ENCODE measurements around the gene NQO1. TPM values are rescaled to one million over a fixed set of nuclear protein-coding genes. Genes with fewer than 3 reads are reported as not detected.
"Not testable (repeated sequence)": the region's sequence is repeated elsewhere in the genome, so short reads cannot be mapped to it uniquely, and the experiment has no call there.

Gene NQO1
- total RNA-seq, 2 donors from 2014 or later: 23.5 to 31.4 TPM

DNA sequence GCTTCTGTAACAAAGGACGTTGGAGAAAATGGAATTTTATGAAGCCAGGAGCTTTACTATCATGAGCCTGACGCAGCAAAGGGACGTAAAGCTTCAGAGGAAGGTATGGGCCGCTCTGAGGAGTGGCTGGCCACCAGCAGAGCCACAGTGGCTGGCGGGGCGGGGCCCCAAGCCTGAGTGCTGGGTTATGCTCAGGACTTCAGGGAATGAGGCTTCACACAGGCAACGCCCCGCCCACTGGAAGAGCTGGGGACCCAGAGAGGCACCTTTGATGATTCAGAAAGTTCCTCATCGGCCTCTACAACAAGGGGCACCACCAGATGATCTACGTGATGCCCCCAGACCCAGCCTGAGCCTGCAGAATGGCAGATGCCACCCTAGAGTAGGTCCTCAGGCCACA, 19.6 kb upstream of the NQO1 start:
- intact Hi-C loops (cut with DNase I): loop anchor here in 1 of 2 donors (2.0 to 10.0 kb wide), 2 partner anchors 31 to 341 kb away; no protein-coding TSS in a partner anchor
- no peak for DNase-seq (ENCODE audit: low spot score)

- intact Hi-C loops (cut with DNase I): loop anchor here in 1 of 2 donors (2.0 to 10.0 kb wide), 2 partner anchors 32 to 340 kb away; no protein-coding TSS in a partner anchor
- no peak for DNase-seq (ENCODE audit: low spot score)
Measured at GRCh38 chr16:69745232-69745612, 18.9 kb upstream of the NQO1 start.

DNA sequence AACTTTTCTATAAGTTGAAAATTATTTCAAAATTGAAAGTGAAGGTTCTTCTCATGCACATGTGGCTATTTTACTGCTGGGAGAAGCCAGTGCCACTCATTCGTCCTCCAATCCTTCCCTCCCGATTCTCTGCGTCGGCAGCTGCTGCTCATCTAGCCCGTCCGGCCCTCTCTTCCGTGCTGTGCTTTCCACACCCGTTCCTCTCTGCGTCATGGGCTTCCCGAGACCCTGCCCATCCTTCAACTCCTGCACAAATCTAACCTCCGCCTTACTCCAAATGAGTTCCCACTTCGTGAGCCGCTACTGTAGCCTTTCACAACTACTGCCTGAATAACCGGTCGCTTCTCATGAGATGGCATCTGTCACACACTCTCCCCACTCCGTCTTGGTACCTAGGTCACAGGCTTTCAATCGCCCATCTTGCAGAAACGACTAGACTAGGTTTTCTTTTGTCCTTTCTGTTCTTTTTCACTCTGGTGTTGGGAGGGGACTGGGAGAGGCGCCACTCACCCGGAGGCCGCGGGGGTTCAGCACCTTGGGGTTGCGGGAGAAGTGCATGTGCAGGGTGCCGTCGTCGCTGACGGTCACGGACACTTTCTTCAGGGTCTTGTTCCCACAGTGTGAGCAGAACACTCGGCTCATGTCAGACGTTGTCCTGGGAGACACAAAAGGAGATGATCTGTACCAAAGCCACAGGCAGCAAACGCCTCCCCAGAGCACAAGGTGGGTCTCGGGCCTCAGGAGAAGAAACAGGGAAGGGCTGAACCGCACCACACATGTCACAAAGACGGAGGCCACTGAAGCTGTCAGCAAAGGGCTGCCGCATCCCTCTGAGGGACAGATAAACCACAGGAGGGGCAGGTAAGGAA, 18.2 kb upstream of the NQO1 start:
- intact Hi-C loops (cut with DNase I): loop anchor here in 1 of 2 donors (2.0 to 10.0 kb wide), 2 partner anchors 32 to 340 kb away; no protein-coding TSS in a partner anchor
- DNase-seq (ENCODE audit: low spot score): no peak

DNA sequence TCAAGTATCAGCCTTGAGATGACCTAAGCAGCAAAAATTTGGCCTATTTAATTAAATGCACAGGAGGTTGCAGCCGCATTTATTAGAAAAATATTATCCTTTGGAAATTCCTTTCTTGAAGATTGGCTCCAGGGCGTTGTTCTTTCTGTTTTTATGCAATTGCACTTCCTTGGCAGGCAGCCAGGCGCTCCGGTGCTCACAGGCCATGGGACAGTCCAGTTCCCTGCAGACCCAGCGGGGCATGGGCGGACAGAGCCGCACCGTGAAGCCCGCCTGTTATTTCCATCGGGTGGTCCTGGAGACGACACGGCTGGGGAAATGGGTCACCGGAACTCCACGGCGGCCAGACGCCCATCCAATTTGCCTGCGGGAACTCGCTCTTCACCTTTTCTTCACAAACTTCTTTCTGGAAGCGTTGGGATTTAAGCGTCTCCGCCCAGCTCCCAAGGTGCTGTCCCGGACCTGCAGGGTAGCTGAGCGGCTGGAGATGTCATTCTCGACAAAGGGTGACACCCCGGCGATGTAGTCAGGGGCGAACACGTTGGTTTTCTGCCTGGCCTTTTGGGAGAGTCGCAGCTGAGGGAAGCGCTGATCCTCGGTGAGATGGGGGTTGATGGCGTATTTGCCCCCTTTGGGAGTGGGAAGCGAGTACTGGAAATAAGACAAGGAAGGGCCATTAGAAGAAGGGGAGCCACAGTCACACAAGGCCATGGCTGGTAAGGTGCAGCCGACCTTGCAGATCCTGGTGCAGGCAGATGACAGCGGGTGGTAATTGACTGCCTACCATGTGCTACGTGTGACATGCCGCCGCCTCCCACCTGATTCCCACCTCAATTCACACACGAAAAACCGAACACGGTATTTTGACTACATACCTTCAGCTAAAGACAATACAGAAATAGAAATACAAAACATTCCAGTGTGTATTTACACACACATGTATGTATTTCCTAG, 15.9 kb upstream of the NQO1 start:
- DNase-seq (ENCODE audit: low spot score): peak; percentile 90
- intact Hi-C loops (cut with DNase I): loop anchor here in 1 of 2 donors (10.0 kb wide), 1 partner anchor 337 kb away; no protein-coding TSS in a partner anchor

- intact Hi-C loops (cut with DNase I): loop anchor here in 1 of 2 donors (10.0 kb wide), 1 partner anchor 337 kb away; no protein-coding TSS in a partner anchor
- DNase-seq (ENCODE audit: low spot score): no peak
Measured at GRCh38 chr16:69741519-69741918, 15.2 kb upstream of the NQO1 start.

- intact Hi-C loops (cut with DNase I): no loop called here
- DNase-seq (ENCODE audit: low spot score): no peak
Measured at GRCh38 chr16:69732101-69732500, 5.7 kb upstream of the NQO1 start.

DNA sequence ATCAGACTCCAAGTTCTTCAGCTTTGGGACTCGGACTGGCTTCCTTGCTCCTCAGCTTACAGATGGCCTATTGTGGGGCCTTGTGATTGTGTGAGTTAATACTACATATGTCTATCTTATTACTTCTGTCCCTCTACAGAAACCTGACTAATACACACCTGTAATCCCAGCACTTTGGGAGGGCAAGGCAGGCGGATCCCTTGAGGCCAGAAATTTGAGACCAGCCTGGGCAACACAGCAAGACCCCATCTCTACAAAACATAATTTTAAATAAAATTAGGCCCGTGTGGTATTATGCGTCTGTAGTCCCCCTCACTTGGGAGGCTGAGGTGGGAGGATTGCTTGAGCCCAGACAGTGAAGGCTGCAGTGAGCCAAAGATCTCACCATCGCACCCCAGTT, 4.9 kb upstream of the NQO1 start:
- intact Hi-C loops (cut with DNase I); DNase-seq (ENCODE audit: low spot score): not testable (repeated sequence)

- intact Hi-C loops (cut with DNase I); DNase-seq (ENCODE audit: low spot score): not testable (repeated sequence)
Measured at GRCh38 chr16:69729030-69729429, 2.7 kb upstream of the NQO1 start.

DNA sequence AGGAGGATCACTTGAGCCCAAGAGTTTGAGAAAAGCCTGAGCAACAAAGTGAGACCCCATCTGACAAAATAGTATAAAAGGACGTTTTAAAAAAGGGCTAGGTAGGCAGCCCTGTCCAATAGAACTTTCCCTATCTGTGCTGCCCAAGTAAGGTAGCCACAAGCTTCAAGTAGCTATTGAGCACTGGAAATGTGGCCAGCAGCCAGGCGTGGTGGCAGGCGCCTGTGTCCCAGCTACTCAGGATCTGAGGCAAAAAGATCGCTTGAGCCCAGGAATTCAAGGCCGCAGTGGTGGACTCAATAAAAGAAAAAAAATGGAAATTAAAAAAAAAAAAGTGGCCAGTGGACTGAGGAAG, 1.5 kb upstream of the NQO1 start:
- intact Hi-C loops (cut with DNase I): no loop called here
- DNase-seq (ENCODE audit: low spot score): peak; percentile 72

DNA sequence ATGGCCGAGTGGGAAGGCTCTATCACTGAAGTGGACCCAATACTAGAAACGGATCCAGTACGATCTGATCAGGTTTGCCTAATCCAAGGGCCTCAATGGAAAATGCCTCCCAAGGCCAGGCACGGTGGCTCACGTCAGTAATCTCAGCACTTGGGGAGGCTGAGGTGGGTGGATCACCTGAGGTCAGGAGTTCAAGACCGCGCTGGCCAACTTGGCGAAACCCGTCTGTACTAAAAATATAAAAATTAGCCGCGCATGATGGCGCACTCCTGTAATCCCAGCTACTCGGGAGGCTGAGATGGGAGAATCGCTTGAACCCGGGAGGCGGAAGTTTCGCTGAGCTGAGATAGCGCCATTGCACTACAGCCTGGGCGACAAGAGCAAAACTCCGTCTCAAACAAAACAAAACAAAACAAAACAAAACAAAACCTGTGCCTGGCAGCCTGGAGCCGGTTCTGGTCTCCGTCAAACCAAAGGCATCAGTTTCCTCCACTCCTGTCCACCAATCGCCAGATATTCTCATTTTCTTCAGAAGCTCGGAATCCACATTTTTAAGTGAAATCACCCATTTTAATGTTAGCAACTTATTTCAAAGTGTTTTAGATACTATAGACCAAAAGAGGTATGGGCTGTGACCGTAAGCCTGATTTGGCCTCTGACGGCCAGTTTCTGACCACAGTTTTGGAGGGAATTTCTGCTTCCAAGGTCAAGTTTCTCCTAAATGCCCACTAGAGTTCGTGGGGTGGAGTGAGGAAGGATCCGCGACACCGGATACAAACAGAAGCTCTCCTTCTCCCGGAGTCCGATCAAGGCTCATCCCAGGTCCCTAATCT, 664 bp downstream of the NQO1 start:
- DNase-seq (ENCODE audit: low spot score): no peak
- intact Hi-C loops (cut with DNase I): no loop called here

GRCh38 chr16:69724981-69725479, 1.3 kb downstream of the NQO1 start:
- intact Hi-C loops (cut with DNase I): no loop called here
- DNase-seq (ENCODE audit: low spot score): no peak

DNA sequence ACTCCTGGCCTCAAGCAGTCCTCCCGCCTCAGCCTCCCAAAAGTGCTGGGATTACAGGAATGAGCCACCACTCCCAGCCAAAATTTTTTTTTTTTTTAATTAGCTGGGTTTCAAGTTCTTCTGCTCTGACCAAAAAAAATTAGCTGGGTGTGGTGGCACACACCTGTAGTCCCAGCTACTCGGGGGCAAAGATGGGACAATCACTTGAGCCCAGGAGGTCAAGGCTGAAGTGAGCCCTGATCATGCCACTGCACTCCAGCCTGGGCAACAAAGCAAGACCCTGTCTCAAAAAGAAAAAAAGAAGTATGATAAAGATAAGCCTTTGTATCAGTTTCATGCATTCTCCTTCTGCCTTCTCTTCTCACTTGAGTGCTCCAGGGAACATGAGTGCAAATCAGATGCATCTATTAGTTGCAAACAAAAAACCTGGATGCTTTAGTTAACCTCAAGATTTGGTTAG, 1.9 kb downstream of the NQO1 start:
- intact Hi-C loops (cut with DNase I): no loop called here
- DNase-seq (ENCODE audit: low spot score): no peak

GRCh38 chr16:69721441-69721957, 4.9 kb downstream of the NQO1 start:
- no peak for DNase-seq (ENCODE audit: low spot score)
- intact Hi-C loops (cut with DNase I): no loop called here

DNA sequence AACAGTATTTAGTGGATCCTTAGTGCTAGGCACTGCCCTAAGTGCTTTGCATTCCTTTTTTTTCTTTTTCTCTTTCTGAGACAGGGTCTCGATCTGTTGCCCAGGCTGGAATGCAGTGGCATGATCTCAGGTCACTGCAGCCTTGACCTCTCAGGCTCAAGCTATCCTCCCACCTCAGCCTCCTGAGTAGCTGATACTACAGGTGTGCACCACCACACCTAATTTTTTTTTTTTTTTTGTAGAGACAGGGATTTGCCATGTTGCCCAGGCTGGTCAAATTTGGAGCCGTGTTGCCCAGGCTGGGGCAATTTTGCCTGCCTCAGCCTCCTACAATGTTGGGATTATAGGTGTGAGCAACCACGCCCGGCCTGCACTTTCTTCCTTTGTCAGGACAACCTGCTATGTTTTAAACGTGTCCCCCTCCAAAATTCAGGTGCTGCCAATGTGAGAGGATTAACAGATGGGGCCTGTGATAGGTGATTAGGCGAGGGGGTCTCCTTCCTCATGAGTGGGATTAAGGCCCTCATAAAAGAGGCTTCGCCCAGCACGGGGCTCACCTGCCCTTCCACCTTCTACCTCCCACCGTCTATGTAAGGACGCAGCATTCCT, 5.4 kb downstream of the NQO1 start:
- no peak for DNase-seq (ENCODE audit: low spot score)
- intact Hi-C loops (cut with DNase I): no loop called here

DNA sequence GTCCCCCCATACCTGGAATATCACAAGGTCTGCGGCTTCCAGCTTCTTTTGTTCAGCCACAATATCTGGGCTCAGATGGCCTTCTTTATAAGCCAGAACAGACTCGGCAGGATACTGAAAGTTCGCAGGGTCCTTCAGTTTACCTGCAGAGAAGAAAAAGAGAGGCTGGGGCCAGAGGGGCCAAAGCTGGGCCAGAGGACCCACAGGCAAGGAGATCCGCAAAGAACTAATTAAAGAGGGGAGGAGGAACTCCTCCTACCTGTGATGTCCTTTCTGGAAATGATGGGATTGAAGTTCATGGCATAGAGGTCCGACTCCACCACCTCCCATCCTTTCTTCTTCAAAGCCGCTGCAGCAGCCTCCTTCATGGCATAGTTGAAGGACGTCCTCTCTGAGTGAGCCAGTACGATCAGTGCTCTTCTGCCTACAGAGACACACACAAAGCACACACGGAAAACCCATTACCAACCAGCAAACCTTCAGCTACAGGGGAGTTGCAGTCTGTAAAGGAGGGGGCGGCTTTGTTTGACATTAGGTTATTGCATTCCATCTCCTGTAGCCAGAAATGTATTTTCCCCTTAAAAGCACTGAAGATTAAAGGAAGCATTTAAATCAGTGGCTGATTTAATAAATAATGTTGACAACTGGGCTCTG, 8.1 kb downstream of the NQO1 start:
- DNase-seq (ENCODE audit: low spot score): no peak
- intact Hi-C loops (cut with DNase I): no loop called here

- no peak for DNase-seq (ENCODE audit: low spot score)
- intact Hi-C loops (cut with DNase I): no loop called here
Measured at GRCh38 chr16:69717066-69717465, 9.3 kb downstream of the NQO1 start.

GRCh38 chr16:69712914-69713581, 13.3 kb downstream of the NQO1 start:
- intact Hi-C loops (cut with DNase I): loop anchor here in 1 of 2 donors (5.0 kb wide), 1 partner anchor 39 kb away; the partner anchor contains the start of gene NOB1

More at GRCh38 chr16:69712914-69713581, 13.3 kb downstream of the NQO1 start:
- DNase-seq (ENCODE audit: low spot score): no peak

Data from posterior vena cava (tissue), 2 donors.